ENCODE results near the gene TGFB2.

TGFB2 gene

DNA sequence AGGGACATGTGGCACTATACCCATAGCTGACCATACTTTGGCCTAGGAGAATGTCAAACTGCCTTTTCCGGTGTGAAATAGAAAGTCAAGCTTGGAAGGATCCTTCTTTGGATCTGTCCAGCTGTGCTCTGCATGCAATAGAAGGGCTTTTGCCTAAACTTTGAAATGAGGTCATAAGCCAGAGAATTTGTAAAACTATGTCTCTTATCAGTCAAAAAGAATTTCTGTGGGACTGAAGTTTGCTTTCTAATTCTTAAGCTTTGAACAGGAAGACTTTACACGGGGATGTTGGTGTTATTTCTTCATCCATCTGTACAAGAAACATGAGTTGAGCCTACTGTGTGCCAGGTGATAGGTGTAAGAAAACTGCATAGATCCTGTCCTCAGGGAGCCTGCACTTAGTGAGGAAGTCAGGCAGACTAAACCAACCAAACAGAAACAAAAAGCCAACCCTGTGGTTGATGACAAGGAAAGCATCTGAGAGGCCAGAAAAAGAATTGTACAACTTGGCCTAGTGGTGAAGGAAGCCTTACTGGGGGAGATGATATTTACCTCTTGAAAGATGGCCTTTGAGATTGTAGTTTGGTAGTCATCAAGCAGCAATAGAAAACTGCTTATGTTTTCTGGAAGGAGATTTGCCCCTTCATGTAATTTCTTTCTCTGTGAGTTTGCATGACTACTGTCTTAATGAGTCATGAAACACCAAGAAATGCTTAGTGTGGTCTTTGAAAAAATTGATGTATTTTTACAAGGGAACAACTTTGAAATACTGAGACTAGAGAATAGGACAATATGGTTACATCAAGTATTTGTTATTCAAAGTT, 24.8 kb downstream of the TGFB2 start:
- H3K27me3 ChIP-seq (ENCODE audit: control insufficient read depth in 1 of 2, insufficient read depth in 1 of 2, low read length in 2 of 2), result no peaks in the 10 kb centered on the region
- 64% methylated on average over 2 of the region's 2 CpGs for WGBS
- peaks cover 0 to 30% of the 10 kb centered on the region in 2 experiments for H3K36me3 ChIP-seq (ENCODE audit: control insufficient read depth in 1 of 2, insufficient read depth in 2 of 2, low read depth in 1 of 2, low read length in 2 of 2)

DNA sequence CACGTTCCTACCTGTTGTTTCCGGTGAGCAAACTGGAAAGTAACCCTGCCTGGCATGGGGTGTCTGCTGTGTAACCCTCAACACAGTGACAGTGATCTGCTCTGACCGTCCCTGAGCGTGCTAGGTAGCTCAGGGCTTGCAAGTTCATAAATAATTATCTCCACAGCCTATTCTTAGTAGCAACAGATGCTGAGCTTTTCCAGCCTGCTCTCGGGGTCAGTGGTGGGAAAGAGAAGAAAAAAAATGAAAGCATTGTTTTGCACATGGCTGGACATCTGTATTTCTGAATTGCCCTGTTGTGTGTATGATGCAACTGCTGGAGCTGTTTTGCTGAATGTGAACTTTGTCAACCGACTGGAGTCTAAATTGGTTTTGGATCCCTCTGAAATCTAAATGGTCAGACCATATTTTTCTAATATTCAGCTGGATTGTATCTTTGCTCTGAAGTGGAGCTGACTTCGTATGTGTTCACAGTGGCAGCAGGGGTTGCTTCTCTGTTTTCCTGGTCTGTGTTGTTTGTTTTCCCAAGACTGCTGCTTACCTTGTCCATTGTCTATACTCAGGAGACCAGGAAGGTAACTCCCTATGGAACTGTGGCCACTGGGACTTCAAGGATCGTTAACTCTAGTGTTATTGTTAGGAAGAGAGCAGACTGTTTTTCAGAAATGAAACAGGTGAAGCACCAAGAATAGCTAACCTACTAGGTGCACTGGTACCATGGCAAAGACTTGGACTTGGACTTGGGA, 27.0 kb downstream of the TGFB2 start:
- Histone ChIP-seq H2AK5ac (ENCODE audit: low read length, severe bottlenecking) (peak overlapping the region; percentile 27), H3K4me3 (ENCODE audit: insufficient read depth in 1 of 2, low read depth in 1 of 2, low read length in 2 of 2) (no peak overlapping the region), H3K18ac (ENCODE audit: low read depth in 1 of 2, low read length in 2 of 2) (peak overlapping the region; percentile 2 to 67), H3K79me1 (replicated peaks; ENCODE audit: low read length, poor library complexity, severe bottlenecking) (no peaks in the 10 kb centered on the region), H3K4me2 (ENCODE audit: low read length, poor library complexity, severe bottlenecking) (no peak overlapping the region), H3K4me1 (ENCODE audit: control insufficient read depth, insufficient read depth, low read depth, low read length) (peaks cover 23% of the 10 kb centered on the region), H3K27ac (ENCODE audit: low read length, poor library complexity, severe bottlenecking) (no peak overlapping the region), H4K8ac (ENCODE audit: low read length) (no peak overlapping the region), H3K9me3 (ENCODE audit: control insufficient read depth, low read length) (no peaks in the 10 kb centered on the region), H2AFZ (ENCODE audit: low read depth, low read length) (no peak overlapping the region), H3K14ac (ENCODE audit: low read length in 2 of 2) (no peak overlapping the region), H3K36me3 (ENCODE audit: control insufficient read depth in 1 of 2, insufficient read depth in 2 of 2, low read depth in 1 of 2, low read length in 2 of 2) (peaks cover 0 to 20% of the 10 kb centered on the region in 2 experiments), H3K9ac (ENCODE audit: low read length) (no peak overlapping the region), H3K23ac (ENCODE audit: low read length in 2 of 2) (no peak overlapping the region), H4K91ac (ENCODE audit: low read length) (no peak overlapping the region), H3K4ac (ENCODE audit: low read depth in 1 of 2, low read length in 2 of 2) (no peak overlapping the region), H2BK5ac (ENCODE audit: low read depth, low read length, poor library complexity, severe bottlenecking) (no peak overlapping the region), H2BK15ac (ENCODE audit: low read depth, poor library complexity, severe bottlenecking) (no peak overlapping the region), H2BK12ac (ENCODE audit: low read length in 2 of 2) (peak overlapping the region in 1 of 2 experiments; percentile 37), H3K27me3 (ENCODE audit: control insufficient read depth in 1 of 2, insufficient read depth in 1 of 2, low read length in 2 of 2) (no peaks in the 10 kb centered on the region), H2BK120ac (ENCODE audit: low read depth, low read length) (peak overlapping the region; percentile 52)
- peak; percentile 68 for DNase-seq
- 60% methylated on average over 8 of the region's 8 CpGs for WGBS

More for the DNA sequence above, 24.8 kb downstream of the TGFB2 start:
- Histone ChIP-seq H3K4me3 (ENCODE audit: insufficient read depth in 1 of 2, low read depth in 1 of 2, low read length in 2 of 2) (no peak overlapping the region), H3K18ac (ENCODE audit: low read depth in 1 of 2, low read length in 2 of 2) (peak overlapping the region; percentile 81 to 91), H2BK15ac (ENCODE audit: low read depth, poor library complexity, severe bottlenecking) (no peak overlapping the region), H3K4me2 (ENCODE audit: low read length, poor library complexity, severe bottlenecking) (no peak overlapping the region), H3K27ac (ENCODE audit: low read length, poor library complexity, severe bottlenecking) (peak overlapping the region; percentile 38), H2BK12ac (ENCODE audit: low read length in 2 of 2) (peak overlapping the region; percentile 60 to 80), H2AFZ (ENCODE audit: low read depth, low read length) (no peak overlapping the region), H3K9ac (ENCODE audit: low read length) (peak overlapping the region; percentile 10), H3K14ac (ENCODE audit: low read length in 2 of 2) (no peak overlapping the region), H2BK120ac (ENCODE audit: low read depth, low read length) (peak overlapping the region; percentile 55), H4K91ac (ENCODE audit: low read length) (peak overlapping the region; percentile 18), H3K4me1 (ENCODE audit: control insufficient read depth, insufficient read depth, low read depth, low read length) (peaks cover 33% of the 10 kb centered on the region), H3K79me1 (replicated peaks; ENCODE audit: low read length, poor library complexity, severe bottlenecking) (no peaks in the 10 kb centered on the region), H4K8ac (ENCODE audit: low read length) (peak overlapping the region; percentile 55), H3K4ac (ENCODE audit: low read depth in 1 of 2, low read length in 2 of 2) (peak overlapping the region; percentile 3 to 91), H3K23ac (ENCODE audit: low read length in 2 of 2) (no peak overlapping the region), H2BK5ac (ENCODE audit: low read depth, low read length, poor library complexity, severe bottlenecking) (peak overlapping the region; percentile 69), H3K9me3 (ENCODE audit: control insufficient read depth, low read length) (no peaks in the 10 kb centered on the region), H2AK5ac (ENCODE audit: low read length, severe bottlenecking) (peak overlapping the region; percentile 23)
- DNase-seq, result peak; percentile 94

DNA sequence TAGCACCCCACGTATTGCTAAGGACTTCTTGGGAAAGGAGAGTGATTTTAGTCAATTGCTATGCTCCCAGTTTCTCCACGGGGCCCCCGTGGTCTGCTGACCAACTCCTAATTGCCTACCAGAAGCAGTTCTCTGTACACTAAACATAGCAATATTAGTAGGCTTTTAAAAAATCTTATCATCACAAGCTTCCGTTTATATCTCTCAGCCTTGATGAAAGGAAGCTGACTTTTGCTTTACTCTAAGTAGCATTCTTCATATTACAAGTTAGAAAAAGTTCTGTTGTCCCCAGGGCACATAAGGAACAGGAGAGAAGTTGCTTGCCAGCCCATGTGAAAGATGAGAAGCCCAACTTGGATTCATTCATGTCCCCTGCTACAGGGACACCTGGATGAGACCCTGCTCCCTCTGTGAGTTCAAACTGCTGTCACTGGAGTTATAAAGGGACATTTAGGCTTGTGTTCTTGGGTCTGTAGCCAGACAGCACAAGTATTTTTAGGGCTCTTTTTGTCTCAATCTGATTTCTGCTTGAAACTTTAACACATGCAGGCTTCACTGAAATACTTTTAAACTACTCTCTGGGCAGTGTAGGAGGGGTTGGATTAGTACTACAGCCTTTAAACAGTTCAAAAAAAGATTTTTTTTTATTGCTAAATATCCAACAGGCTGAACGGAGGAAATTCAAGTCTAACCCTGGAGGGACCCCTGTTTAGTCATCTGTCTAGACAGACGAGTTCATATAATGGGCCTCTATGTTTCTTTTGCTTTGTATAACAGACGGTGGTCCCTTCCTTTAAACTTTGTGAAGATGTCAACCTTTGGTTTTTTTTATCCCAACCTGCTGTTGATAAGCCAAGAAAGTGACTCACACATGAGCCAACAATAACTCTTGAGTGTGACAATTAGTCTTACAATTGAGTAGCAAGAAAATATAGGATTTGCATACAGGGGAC, 29.5 kb downstream of the TGFB2 start:
- Histone ChIP-seq H4K8ac (ENCODE audit: low read length) (peak overlapping the region; percentile 75), H3K18ac (ENCODE audit: low read depth in 1 of 2, low read length in 2 of 2) (peak overlapping the region in 1 of 2 experiments; percentile 69)

More for the DNA sequence above, 29.5 kb downstream of the TGFB2 start:
- H3K36me3 ChIP-seq (ENCODE audit: control insufficient read depth in 1 of 2, insufficient read depth in 2 of 2, low read depth in 1 of 2, low read length in 2 of 2), result peaks cover 0 to 12% of the 10 kb centered on the region in 2 experiments
- no peak overlapping the region for H2BK15ac ChIP-seq (ENCODE audit: low read depth, poor library complexity, severe bottlenecking)
- peak overlapping the region; percentile 3 for H3K27ac ChIP-seq (ENCODE audit: low read length, poor library complexity, severe bottlenecking)
- H2BK120ac ChIP-seq (ENCODE audit: low read depth, low read length), result no peak overlapping the region
- WGBS, result 16% methylated on average over 6 of the region's 7 CpGs
- peaks cover 21% of the 10 kb centered on the region for H3K4me1 ChIP-seq (ENCODE audit: control insufficient read depth, insufficient read depth, low read depth, low read length)
- H3K14ac ChIP-seq (ENCODE audit: low read length in 2 of 2), result no peak overlapping the region
- H3K27me3 ChIP-seq (ENCODE audit: control insufficient read depth in 1 of 2, insufficient read depth in 1 of 2, low read length in 2 of 2), result no peaks in the 10 kb centered on the region
- H3K23ac ChIP-seq (ENCODE audit: low read length in 2 of 2), result no peak overlapping the region
- H3K9me3 ChIP-seq (ENCODE audit: control insufficient read depth, low read length), result no peaks in the 10 kb centered on the region
- peak overlapping the region in 1 of 2 experiments; percentile 88 for H2BK12ac ChIP-seq (ENCODE audit: low read length in 2 of 2)
- H3K79me1 ChIP-seq (replicated peaks; ENCODE audit: low read length, poor library complexity, severe bottlenecking), result peaks cover 2% of the 10 kb centered on the region
- H2AK5ac ChIP-seq (ENCODE audit: low read length, severe bottlenecking), result peak overlapping the region; percentile 19
- no peak overlapping the region for H2BK5ac ChIP-seq (ENCODE audit: low read depth, low read length, poor library complexity, severe bottlenecking)
- DNase-seq, result peak; percentile 80
- H2AFZ ChIP-seq (ENCODE audit: low read depth, low read length), result no peak overlapping the region
- H3K4me3 ChIP-seq (ENCODE audit: insufficient read depth in 1 of 2, low read depth in 1 of 2, low read length in 2 of 2), result no peak overlapping the region
- H3K4me2 ChIP-seq (ENCODE audit: low read length, poor library complexity, severe bottlenecking), result no peak overlapping the region
- H4K91ac ChIP-seq (ENCODE audit: low read length), result peak overlapping the region; percentile 11
- H3K4ac ChIP-seq (ENCODE audit: low read depth in 1 of 2, low read length in 2 of 2), result no peak overlapping the region
- peak overlapping the region; percentile 4 for H3K9ac ChIP-seq (ENCODE audit: low read length)

All from mesenchymal stem cell (in vitro differentiated cells and primary cell).